ENCODE results near the gene DPP6. TPM values are rescaled to one million over a fixed set of nuclear protein-coding genes. Genes with fewer than 3 reads are reported as not detected.

The DPP6 gene
- total RNA-seq, 1 donor from 2014 or later = not detected

DNA sequence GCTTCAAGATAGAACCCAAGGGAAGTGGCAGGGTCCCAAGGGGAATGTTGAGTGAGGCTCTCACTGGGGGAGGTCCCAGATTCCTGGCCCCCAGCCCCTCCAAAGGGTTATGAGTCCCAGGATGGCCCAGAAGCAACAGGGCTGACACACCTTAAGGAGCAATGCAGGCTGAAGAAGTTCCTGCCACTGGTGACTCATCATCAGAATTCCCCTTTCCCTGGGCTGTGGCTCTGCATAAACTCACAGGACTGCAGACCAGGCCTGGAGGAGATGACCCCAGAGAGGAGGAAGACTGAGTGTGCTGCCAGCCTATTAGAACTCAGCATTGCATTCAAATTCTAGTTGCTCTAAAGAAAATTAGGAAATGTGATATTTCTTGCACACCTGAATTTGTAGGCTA, 126.7 kb downstream of the DPP6 start:
- no peak overlapping the region for H3K4me3 Mint-ChIP-seq (ENCODE audit: unreplicated experiment)
- H3K27ac Mint-ChIP-seq (ENCODE audit: unreplicated experiment) = no peak overlapping the region
- TF ChIP-seq, protein P1, sequence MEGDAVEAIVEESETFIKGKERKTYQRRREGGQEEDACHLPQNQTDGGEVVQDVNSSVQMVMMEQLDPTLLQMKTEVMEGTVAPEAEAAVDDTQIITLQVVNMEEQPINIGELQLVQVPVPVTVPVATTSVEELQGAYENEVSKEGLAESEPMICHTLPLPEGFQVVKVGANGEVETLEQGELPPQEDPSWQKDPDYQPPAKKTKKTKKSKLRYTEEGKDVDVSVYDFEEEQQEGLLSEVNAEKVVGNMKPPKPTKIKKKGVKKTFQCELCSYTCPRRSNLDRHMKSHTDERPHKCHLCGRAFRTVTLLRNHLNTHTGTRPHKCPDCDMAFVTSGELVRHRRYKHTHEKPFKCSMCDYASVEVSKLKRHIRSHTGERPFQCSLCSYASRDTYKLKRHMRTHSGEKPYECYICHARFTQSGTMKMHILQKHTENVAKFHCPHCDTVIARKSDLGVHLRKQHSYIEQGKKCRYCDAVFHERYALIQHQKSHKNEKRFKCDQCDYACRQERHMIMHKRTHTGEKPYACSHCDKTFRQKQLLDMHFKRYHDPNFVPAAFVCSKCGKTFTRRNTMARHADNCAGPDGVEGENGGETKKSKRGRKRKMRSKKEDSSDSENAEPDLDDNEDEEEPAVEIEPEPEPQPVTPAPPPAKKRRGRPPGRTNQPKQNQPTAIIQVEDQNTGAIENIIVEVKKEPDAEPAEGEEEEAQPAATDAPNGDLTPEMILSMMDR (IDR thresholded peaks at IDR 0.05; ENCODE audit: partially characterized antibody, unreplicated experiment) = no peak
- peaks cover 11% of the 10 kb centered on the region for H3K36me3 Mint-ChIP-seq (ENCODE audit: unreplicated experiment)
- peaks cover 14% of the 10 kb centered on the region for H3K9me3 Mint-ChIP-seq (ENCODE audit: unreplicated experiment)
- peaks cover 3% of the 10 kb centered on the region for H3K27me3 Mint-ChIP-seq (ENCODE audit: unreplicated experiment)
- H3K4me1 Mint-ChIP-seq (ENCODE audit: low read depth, unreplicated experiment) = no peaks in the 10 kb centered on the region
- no peak for DNase-seq

DNA sequence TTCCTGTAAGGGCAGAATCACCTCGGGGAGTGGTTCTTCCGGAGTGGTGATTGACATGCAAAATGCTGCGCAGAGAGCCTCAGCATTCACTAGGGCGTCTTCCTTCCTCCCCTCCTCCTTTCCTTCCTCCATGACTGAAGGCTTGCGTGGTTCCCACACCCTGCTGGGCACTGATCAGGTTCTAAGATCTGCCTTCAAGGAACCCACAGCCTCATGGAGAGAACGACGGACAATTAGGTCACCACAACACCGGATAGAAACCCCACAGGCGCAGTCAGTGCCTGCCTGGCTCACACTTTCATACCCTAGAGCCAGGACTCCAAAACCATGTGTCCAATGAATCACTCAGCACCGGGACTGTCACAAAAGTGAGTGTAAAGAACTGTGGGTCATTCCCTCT, 131.3 kb downstream of the DPP6 start:
- H3K4me1 Mint-ChIP-seq (ENCODE audit: low read depth, unreplicated experiment) = no peaks in the 10 kb centered on the region
- H3K4me3 Mint-ChIP-seq (ENCODE audit: unreplicated experiment) = no peak overlapping the region
- DNase-seq = no peak
- peaks cover 10% of the 10 kb centered on the region for H3K9me3 Mint-ChIP-seq (ENCODE audit: unreplicated experiment)
- peaks cover 9% of the 10 kb centered on the region for H3K36me3 Mint-ChIP-seq (ENCODE audit: unreplicated experiment)
- TF ChIP-seq, protein P1 (IDR thresholded peaks at IDR 0.05; ENCODE audit: partially characterized antibody, unreplicated experiment) = no peak
- H3K27me3 Mint-ChIP-seq (ENCODE audit: unreplicated experiment) = peaks cover 3% of the 10 kb centered on the region
- no peak overlapping the region for H3K27ac Mint-ChIP-seq (ENCODE audit: unreplicated experiment)

DNA sequence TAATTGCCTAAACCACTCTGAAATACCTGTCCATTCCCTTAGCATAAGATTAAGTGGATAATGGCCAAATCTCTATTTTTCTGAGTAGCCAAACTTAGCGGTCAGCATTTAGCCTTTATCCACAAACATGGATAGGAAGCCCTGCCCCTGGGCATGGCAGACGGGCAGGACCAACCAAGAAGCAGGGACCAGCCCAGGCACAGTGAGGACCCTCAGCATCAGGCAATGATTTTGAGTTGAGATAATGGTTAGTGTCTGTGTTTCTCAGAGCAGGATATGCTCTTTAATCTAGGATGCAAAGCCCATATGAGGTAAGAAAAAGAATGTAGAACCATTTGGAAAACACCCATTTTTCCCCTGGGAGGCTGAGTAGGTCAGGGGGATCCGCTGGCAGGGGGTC, 131.7 kb downstream of the DPP6 start:
- DNase-seq = no peak
- Mint-ChIP-seq H3K27ac (ENCODE audit: unreplicated experiment) (no peak overlapping the region), H3K27me3 (ENCODE audit: unreplicated experiment) (peaks cover 3% of the 10 kb centered on the region), H3K4me3 (ENCODE audit: unreplicated experiment) (no peak overlapping the region), H3K36me3 (ENCODE audit: unreplicated experiment) (peaks cover 7% of the 10 kb centered on the region), H3K9me3 (ENCODE audit: unreplicated experiment) (peaks cover 10% of the 10 kb centered on the region), H3K4me1 (ENCODE audit: low read depth, unreplicated experiment) (no peaks in the 10 kb centered on the region)
- TF ChIP-seq, protein P1 (IDR thresholded peaks at IDR 0.05; ENCODE audit: partially characterized antibody, unreplicated experiment) = no peak

DNA sequence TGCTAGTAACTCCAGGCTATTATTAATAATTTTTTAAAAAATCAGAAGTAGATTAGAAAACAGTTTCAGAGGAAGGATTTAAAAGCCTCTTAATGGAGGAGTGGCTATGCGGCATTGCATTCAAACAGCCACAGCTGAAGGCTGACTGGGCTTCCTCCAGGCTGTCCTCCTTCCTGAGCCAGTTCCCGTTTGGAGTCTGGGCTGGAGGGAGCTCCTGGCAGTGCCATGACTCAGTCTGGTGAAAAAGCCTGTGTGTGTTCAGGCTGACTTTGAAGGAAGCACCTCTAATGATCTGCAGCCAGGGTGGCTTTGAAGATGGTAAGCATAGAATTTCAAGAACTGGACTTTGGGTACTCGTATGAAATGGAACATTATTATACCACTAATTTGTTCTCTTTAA, 134.6 kb downstream of the DPP6 start:
- TF ChIP-seq, protein P1 (IDR thresholded peaks at IDR 0.05; ENCODE audit: partially characterized antibody, unreplicated experiment) = no peak
- Mint-ChIP-seq H3K4me1 (ENCODE audit: low read depth, unreplicated experiment) (no peaks in the 10 kb centered on the region), H3K27ac (ENCODE audit: unreplicated experiment) (no peak overlapping the region), H3K9me3 (ENCODE audit: unreplicated experiment) (peaks cover 10% of the 10 kb centered on the region), H3K36me3 (ENCODE audit: unreplicated experiment) (peaks cover 7% of the 10 kb centered on the region), H3K27me3 (ENCODE audit: unreplicated experiment) (peaks cover 2% of the 10 kb centered on the region), H3K4me3 (ENCODE audit: unreplicated experiment) (no peak overlapping the region)
- no peak for DNase-seq

DNA sequence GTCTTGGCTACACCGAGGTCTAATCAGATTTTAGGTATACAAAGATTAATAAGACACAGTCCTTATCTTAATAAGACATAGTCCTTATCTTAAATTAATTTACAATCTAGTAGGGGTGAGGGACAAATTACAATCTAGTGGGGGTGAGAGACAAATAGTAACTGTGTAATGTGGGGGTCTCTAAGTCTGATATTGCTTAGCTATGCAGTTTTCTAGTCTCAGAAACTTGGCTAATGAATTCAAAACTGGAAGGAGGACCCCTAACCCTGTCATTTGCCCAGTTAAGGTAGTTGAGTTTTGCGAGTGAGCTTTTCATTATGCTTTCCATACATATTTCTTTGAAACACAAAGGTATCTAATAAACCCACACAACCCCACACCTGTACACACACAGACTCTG, 136.1 kb downstream of the DPP6 start:
- peaks cover 2% of the 10 kb centered on the region for H3K27me3 Mint-ChIP-seq (ENCODE audit: unreplicated experiment)
- no peak overlapping the region for H3K4me3 Mint-ChIP-seq (ENCODE audit: unreplicated experiment)
- H3K4me1 Mint-ChIP-seq (ENCODE audit: low read depth, unreplicated experiment) = no peaks in the 10 kb centered on the region
- peaks cover 10% of the 10 kb centered on the region for H3K9me3 Mint-ChIP-seq (ENCODE audit: unreplicated experiment)
- TF ChIP-seq, protein P1 (IDR thresholded peaks at IDR 0.05; ENCODE audit: partially characterized antibody, unreplicated experiment) = no peak
- no peaks in the 10 kb centered on the region for H3K36me3 Mint-ChIP-seq (ENCODE audit: unreplicated experiment)
- no peak overlapping the region for H3K27ac Mint-ChIP-seq (ENCODE audit: unreplicated experiment)
- no peak for DNase-seq

Data from glutamatergic neuron (in vitro differentiated cells).